Measurements from ENCODE around the gene MOSPD3. TPM values are rescaled to one million over a fixed set of nuclear protein-coding genes. Genes with fewer than 3 reads are reported as not detected.

The MOSPD3 gene
- total RNA-seq, 4 donors from 2014 or later = 18.0 to 35.5 (median 28.5) TPM

GRCh38 chr7:100641860-100642533 lies 29.7 kb downstream of the MOSPD3 start:
- Histone ChIP-seq H3K4me1 (no peaks in the 10 kb centered on the region), H3K27ac (no peak overlapping the region), H3K9me3 (no peaks in the 10 kb centered on the region), H3K36me3 (no peaks in the 10 kb centered on the region), H3K4me3 (no peak overlapping the region), H3K27me3 (peaks cover 33% of the 10 kb centered on the region)
- TF ChIP-seq EP300 (IDR thresholded peaks at IDR 0.05) = no peak
- TF ChIP-seq POLR2AphosphoS5 (IDR thresholded peaks at IDR 0.05) = no peak
- no peak for TF ChIP-seq POLR2A (IDR thresholded peaks at IDR 0.05)
- TF ChIP-seq CTCF (IDR thresholded peaks at IDR 0.05) = no peak
- no peak for DNase-seq (ENCODE audit: low spot score in 2 of 2)
- WGBS = 80% methylated on average over 5 of the region's 10 CpGs

GRCh38 chr7:100642534-100642907 lies 30.2 kb downstream of the MOSPD3 start:
- Histone ChIP-seq H3K27me3 (peaks cover 38% of the 10 kb centered on the region), H3K4me3 (no peak overlapping the region)
- TF ChIP-seq POLR2A (IDR thresholded peaks at IDR 0.05) (no peak), CTCF (IDR thresholded peaks at IDR 0.05) (no peak), EP300 (IDR thresholded peaks at IDR 0.05) (no peak), POLR2AphosphoS5 (IDR thresholded peaks at IDR 0.05) (no peak)

GRCh38 chr7:100649826-100650565 lies 37.7 kb downstream of the MOSPD3 start:
- H3K27me3 ChIP-seq = peaks cover 48% of the 10 kb centered on the region
- no peak for DNase-seq (ENCODE audit: low spot score in 2 of 2)
- no peaks in the 10 kb centered on the region for H3K4me1 ChIP-seq
- no peak overlapping the region for H3K27ac ChIP-seq
- 56% methylated on average over 13 of the region's 15 CpGs for WGBS
- no peak overlapping the region for H3K4me3 ChIP-seq
- H3K36me3 ChIP-seq = no peaks in the 10 kb centered on the region
- H3K9me3 ChIP-seq = no peaks in the 10 kb centered on the region
- TF ChIP-seq EP300 (IDR thresholded peaks at IDR 0.05) = no peak
- no peak for TF ChIP-seq POLR2AphosphoS5 (IDR thresholded peaks at IDR 0.05)
- no peak for TF ChIP-seq POLR2A (IDR thresholded peaks at IDR 0.05)
- no peak for TF ChIP-seq CTCF (IDR thresholded peaks at IDR 0.05)

More at GRCh38 chr7:100642534-100642907, 30.2 kb downstream of the MOSPD3 start:
- no peaks in the 10 kb centered on the region for H3K4me1 ChIP-seq
- no peak for DNase-seq (ENCODE audit: low spot score in 2 of 2)
- H3K36me3 ChIP-seq = no peaks in the 10 kb centered on the region
- no peak overlapping the region for H3K27ac ChIP-seq
- H3K9me3 ChIP-seq = no peaks in the 10 kb centered on the region
- 19% methylated on average over 6 of the region's 11 CpGs for WGBS

GRCh38 chr7:100654908-100655831 lies 42.8 kb downstream of the MOSPD3 start:
- no peak for DNase-seq (ENCODE audit: low spot score in 2 of 2)
- no peaks in the 10 kb centered on the region for H3K9me3 ChIP-seq
- no peaks in the 10 kb centered on the region for H3K36me3 ChIP-seq
- WGBS = 57% methylated on average over 20 of the region's 25 CpGs
- H3K4me1 ChIP-seq = peaks cover 6% of the 10 kb centered on the region
- H3K27ac ChIP-seq = no peak overlapping the region
- H3K27me3 ChIP-seq = peaks cover 62% of the 10 kb centered on the region
- TF ChIP-seq POLR2A (IDR thresholded peaks at IDR 0.05) (no peak), CTCF (IDR thresholded peaks at IDR 0.05) (no peak), EP300 (IDR thresholded peaks at IDR 0.05) (no peak), POLR2AphosphoS5 (IDR thresholded peaks at IDR 0.05) (no peak)
- no peak overlapping the region for H3K4me3 ChIP-seq
